Measurements from ENCODE around the gene PPP1R26. TPM values are rescaled to one million over a fixed set of nuclear protein-coding genes. Genes with fewer than 3 reads are reported as not detected.
A peak's percentile ranks its signal among the peaks of the same experiment; 100 is the strongest.
"Not testable (repeated sequence)": the region's sequence is repeated elsewhere in the genome, so short reads cannot be mapped to it uniquely, and the experiment has no call there.

PPP1R26 gene
- total RNA-seq, 2 experiments from 2014 or later: 2.9 to 4.7 TPM

DNA sequence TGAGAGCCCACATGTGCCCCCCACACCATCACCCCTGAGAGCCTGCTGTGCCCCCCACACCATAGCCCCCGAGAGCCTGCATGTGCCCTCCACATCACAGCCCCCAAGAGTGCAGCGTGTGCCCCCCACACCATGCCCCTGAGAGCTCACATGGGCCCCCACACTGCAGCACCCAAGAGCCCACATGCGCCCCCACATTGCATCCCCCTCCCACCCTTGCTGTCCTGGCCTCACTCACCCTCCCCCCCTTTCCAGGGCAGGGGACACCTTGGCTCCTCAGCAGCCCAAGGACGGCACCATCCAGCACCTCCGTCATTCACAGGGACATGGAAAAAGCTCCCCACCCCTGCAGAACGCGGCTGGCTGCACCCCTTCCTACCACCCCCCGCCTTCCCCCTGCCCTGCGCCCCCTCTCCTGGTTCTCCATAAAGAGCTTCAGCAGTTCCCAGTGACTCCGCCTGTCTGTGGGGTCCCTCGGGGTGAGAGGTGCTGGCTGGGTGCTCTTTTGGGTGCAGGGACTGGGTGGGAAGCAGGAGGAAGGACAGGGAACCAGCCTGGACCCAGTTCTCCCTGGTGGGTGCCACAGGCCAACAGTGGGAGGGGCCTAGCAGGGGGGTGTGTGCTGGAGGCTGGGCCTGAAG lies 46.6 kb downstream of the PPP1R26 start:
- Mint-ChIP-seq H3K4me3 (no peak overlapping the region), H3K36me3 (ENCODE audit: low read depth) (no peaks in the 10 kb centered on the region), H3K4me1 (peaks cover 16% of the 10 kb centered on the region), H3K9me3 (no peaks in the 10 kb centered on the region), H3K27ac (no peak overlapping the region), H3K27me3 (no peaks in the 10 kb centered on the region)
- ChIA-PET POLR2A (no interaction called here), CTCF (no interaction called here)
- DNase-seq: no peak

DNA sequence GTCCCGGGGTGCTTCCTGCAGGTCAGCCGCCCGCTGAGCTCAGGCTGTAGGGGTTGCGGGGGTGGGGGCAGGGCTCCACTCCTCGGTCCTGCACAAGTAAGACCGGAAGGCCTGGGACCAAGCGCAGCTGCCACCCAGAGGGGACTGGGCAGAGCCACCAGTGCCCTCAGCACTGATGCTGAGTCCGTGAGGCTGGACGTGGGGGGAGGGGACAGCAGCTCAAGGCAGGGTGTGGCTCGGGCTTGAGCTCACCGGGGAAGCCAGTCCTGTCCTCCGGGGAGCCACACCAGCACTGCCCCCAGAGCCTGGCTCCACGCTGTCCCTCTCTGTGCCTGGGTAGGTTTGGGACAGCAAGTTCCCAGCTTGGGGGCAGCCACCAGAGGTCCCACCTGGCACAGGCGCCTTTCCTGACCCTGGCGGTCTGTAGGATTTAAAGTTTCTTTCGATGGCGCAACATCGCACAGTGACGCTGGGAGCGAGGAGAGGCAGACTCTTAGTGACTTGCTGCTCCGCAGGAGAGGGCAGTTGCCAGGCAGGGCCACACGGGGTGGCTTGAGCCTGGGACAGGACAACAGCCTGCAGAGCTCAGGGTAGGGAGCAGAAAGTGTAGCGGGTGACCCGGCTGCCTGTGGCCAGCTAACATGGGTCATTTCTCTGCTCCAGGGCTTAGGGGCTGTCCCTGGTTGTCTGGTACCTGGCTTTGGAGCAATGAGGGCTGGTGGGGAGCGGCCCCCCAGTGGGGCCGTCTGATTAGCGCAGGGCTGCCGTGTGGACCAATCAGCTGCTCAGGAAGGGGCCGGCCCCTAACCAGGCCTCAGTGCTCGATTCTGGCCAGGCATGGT lies 47.4 kb downstream of the PPP1R26 start:
- no peaks in the 10 kb centered on the region for H3K36me3 Mint-ChIP-seq (ENCODE audit: low read depth)
- no peak for DNase-seq
- peaks cover 3% of the 10 kb centered on the region for H3K27me3 Mint-ChIP-seq
- CTCF ChIA-PET: no interaction called here
- no peaks in the 10 kb centered on the region for H3K9me3 Mint-ChIP-seq
- peaks cover 19% of the 10 kb centered on the region for H3K4me1 Mint-ChIP-seq
- H3K27ac Mint-ChIP-seq: no peak overlapping the region
- POLR2A ChIA-PET: no interaction called here
- H3K4me3 Mint-ChIP-seq: no peak overlapping the region

DNA sequence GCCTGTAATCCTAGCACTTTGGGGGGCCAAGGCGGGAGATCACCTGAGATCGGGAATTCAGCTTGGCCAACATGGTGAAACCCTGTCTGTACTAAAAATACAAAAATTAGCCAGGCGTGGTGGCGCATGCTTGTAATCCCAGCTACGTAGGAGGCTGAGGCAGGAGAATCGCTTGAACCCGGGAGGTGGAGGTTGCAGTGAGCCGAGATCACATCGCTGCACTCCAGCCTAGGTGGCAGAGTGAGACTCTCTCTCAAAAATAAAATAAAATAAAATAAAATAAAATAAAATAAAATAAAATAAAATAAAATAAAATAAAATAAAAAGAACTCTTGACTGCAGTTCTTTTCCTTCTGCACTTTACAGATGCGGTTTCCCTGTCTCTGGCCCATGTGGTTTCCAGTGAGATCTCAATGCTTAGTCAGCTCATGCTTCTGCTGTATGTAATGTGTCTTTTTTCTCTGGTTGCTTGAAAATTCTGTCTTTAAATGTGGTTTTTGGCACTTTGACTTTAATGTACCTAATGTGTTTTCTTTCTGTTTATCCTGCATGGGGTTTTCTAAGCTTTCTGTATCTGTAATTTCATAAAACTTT lies 49.4 kb downstream of the PPP1R26 start:
- POLR2A ChIA-PET, DNase-seq: not testable (repeated sequence)

DNA sequence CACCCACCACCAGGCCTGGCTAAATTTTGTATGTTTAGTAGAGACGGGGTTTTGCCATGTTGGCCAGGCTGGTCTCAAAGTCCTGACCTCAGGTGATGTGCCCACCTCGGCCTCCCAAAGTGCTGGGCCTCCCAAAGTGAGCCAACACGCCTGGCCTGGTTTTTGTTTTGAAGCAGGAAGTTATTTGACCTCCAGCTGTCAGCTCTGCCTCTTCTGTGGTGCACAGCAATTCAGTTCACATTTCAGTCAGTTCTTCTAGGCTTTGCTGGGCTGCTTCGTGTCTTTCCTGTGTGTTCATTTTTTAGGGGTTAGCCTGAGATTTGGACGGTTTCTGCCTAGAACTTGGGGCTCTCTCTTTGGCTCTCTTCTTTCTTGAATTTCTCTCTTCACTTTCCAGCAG lies 50.6 kb downstream of the PPP1R26 start:
- CTCF ChIA-PET: no interaction called here
- Mint-ChIP-seq H3K4me1 (peaks cover 19% of the 10 kb centered on the region), H3K4me3 (no peak overlapping the region), H3K27me3 (peaks cover 13% of the 10 kb centered on the region), H3K27ac (peak overlapping the region; percentile 22), H3K36me3 (ENCODE audit: low read depth) (no peaks in the 10 kb centered on the region), H3K9me3 (no peaks in the 10 kb centered on the region)
- DNase-seq: no peak
- POLR2A ChIA-PET: no interaction called here

More for the DNA sequence above, 49.4 kb downstream of the PPP1R26 start:
- H3K4me3 Mint-ChIP-seq; H3K36me3 Mint-ChIP-seq (ENCODE audit: low read depth); H3K9me3 Mint-ChIP-seq; H3K27me3 Mint-ChIP-seq; H3K27ac Mint-ChIP-seq: not testable (repeated sequence)
- CTCF ChIA-PET: interaction anchor here (0.9 kb wide), 1 partner anchor 24 kb away, joined by 3 read pairs; no protein-coding TSS in a partner anchor
- H3K4me1 Mint-ChIP-seq: peaks cover 19% of the 10 kb centered on the region

DNA sequence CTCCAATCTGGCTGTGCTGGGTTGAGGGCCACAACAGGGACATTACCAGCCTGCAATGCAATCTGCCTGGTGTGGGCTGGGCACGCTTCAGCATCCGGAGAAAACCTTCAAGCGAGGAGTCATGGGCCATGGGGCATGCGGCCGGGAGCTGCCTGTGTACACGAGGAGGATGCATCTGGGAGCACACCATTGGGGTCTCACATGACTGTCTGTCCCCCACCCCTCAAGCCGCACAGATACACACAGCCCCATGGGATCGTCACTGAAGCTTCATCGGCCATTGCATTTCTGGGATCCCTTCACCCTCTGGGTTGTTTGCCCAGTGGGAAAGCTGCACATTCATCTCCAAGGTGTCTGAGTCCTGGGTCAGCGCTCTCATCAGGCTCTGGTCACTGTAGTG lies 51.5 kb downstream of the PPP1R26 start:
- CTCF ChIA-PET: no interaction called here
- POLR2A ChIA-PET: no interaction called here
- peaks cover 20% of the 10 kb centered on the region for H3K4me1 Mint-ChIP-seq
- H3K36me3 Mint-ChIP-seq (ENCODE audit: low read depth): no peaks in the 10 kb centered on the region
- H3K27me3 Mint-ChIP-seq: peaks cover 15% of the 10 kb centered on the region
- H3K4me3 Mint-ChIP-seq: no peak overlapping the region
- no peak overlapping the region for H3K27ac Mint-ChIP-seq
- H3K9me3 Mint-ChIP-seq: no peaks in the 10 kb centered on the region
- DNase-seq: no peak

DNA sequence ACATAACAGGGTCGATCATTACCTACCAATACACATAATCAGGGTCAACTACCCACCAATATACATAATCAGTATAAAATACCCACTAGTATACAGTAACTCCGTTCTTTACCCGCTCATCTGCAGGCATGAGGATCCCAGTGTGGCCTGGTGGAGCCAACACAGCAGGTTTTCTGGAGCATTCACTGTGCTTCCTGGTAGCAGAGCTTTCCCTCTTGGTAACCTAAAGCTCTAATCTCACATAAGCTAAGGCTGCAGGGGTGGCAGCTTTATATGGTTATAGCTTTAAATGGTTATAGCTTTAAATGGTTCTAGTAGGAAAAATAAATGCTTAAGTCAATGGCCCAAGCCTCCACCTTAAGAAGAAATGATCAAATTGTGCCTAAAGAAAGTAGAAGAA lies 53.5 kb downstream of the PPP1R26 start:
- Mint-ChIP-seq H3K27me3 (peaks cover 29% of the 10 kb centered on the region), H3K27ac (no peak overlapping the region), H3K36me3 (ENCODE audit: low read depth) (no peaks in the 10 kb centered on the region), H3K9me3 (no peaks in the 10 kb centered on the region), H3K4me1 (peaks cover 23% of the 10 kb centered on the region), H3K4me3 (no peak overlapping the region)
- ChIA-PET POLR2A (no interaction called here), CTCF (no interaction called here)
- no peak for DNase-seq

DNA sequence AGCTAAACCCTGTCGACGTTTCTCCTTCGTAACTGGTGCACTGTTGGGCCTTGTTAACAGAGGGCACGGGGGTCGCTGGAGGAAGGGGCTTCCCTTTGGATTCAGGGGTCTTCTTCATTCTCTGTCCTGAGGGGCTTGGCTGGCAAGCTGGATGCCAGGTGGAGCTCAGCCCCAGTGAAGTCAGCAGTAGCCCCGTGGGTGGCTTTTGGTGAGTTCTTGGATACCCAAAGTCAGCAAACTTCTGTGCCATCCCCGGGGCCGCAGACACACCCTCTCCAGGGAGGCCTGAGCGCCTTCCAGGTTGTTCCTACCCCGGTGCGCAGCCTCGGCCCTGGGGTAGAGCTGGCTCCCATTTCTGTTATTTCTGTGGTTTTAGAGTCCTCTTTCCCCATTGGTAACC lies 54.1 kb downstream of the PPP1R26 start:
- DNase-seq: no peak
- Mint-ChIP-seq H3K4me3 (no peak overlapping the region), H3K36me3 (ENCODE audit: low read depth) (no peaks in the 10 kb centered on the region), H3K4me1 (peaks cover 21% of the 10 kb centered on the region), H3K27me3 (peaks cover 33% of the 10 kb centered on the region), H3K27ac (no peak overlapping the region), H3K9me3 (no peaks in the 10 kb centered on the region)
- ChIA-PET POLR2A (no interaction called here), CTCF (no interaction called here)

DNA sequence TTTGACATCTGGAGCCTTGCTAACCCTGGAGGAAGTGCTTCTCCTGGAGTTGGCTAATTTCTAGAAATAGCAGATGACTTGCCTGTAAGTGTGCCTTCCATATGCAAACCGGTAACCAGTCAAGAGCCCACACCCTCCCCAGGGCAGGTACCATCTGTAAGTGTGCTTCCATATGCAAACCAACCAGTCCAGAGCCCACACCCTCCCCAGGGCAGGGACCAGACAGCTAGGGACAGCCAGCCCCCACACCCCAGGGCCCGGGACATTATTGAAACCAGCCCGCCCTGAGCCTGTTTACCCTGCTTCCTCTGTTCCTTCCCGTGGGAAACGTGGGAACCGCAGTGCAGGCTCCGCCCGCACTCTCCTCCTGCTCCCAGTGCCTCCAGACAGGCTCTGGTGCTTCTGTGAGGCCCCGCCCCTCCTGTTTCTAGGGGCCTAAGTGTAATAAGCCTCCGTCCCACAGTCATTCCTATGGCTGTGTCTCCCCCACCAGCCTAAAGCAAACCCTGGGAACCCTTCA lies 54.7 kb downstream of the PPP1R26 start:
- Mint-ChIP-seq H3K27me3 (peaks cover 35% of the 10 kb centered on the region), H3K4me1 (peaks cover 18% of the 10 kb centered on the region)
- H3K36me3 Mint-ChIP-seq (ENCODE audit: low read depth); DNase-seq; H3K4me3 Mint-ChIP-seq; CTCF ChIA-PET; POLR2A ChIA-PET; H3K27ac Mint-ChIP-seq; H3K9me3 Mint-ChIP-seq: not testable (repeated sequence)

DNA sequence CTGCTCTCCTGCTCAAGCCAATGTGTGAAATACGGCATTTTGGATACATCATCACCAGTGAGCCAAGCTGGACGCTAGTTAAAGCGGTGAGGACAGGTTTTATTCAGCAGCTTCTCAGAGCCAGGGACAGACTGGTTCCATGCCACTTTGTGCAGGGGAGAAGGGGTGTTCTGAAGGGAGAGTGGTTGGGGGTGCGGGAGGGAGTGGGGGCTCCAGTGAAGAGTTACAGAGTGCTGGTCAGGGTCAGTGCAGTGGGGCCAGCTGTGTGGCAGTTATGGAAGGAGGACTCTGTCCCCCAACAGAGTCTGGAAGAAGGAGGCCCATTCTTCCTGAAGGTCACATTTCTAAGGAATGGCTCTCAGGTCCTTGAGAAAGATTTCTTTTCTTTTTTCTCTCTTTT lies 55.2 kb downstream of the PPP1R26 start:
- POLR2A ChIA-PET: not testable (repeated sequence)

DNA sequence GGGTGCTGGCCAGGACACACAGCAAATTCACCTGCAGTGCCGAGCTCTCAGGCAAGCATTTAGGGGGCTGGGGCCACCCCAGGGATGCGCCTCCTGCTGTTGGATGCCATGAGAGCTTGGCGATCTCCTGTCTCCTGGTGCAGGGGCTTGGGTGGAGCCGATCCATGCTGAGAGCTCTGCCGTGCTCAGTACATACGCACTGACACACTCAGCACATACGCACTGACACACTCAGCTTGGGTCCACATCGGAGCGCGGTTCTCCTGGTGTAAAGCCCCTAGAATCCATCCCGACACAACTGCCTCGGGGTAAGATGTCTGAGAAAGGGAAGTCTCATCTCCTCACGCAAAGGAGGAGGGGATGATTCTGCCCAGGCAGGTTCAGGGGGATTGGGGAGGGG lies 56.0 kb downstream of the PPP1R26 start:
- H3K27ac Mint-ChIP-seq; DNase-seq; CTCF ChIA-PET; H3K4me1 Mint-ChIP-seq; H3K4me3 Mint-ChIP-seq; POLR2A ChIA-PET; H3K36me3 Mint-ChIP-seq (ENCODE audit: low read depth); H3K9me3 Mint-ChIP-seq: not testable (repeated sequence)
- H3K27me3 Mint-ChIP-seq: peaks cover 43% of the 10 kb centered on the region

More for the DNA sequence above, 55.2 kb downstream of the PPP1R26 start:
- H3K27ac Mint-ChIP-seq; CTCF ChIA-PET; H3K4me3 Mint-ChIP-seq; DNase-seq; H3K36me3 Mint-ChIP-seq (ENCODE audit: low read depth); H3K9me3 Mint-ChIP-seq: not testable (repeated sequence)
- peaks cover 39% of the 10 kb centered on the region for H3K27me3 Mint-ChIP-seq
- H3K4me1 Mint-ChIP-seq: peaks cover 13% of the 10 kb centered on the region

DNA sequence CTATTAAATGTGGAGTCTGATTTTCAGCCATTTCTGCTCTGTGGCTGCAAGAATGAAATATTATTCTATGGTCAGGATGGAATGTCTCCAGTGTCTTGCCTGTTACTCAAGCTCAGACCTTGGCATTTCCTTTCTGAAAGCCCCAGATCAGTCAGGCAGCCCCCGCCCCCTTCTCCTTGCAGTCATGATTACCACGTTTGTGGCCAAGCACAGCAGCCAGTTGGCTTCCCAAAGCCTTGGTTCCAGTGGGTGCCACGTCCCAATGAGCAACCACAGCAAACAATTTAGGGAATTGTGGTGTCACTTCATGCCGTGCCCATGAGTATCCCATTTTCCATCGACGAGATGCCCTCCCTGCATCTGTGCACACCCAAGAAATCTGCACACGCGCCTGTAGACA lies 56.6 kb downstream of the PPP1R26 start:
- ChIA-PET CTCF (no interaction called here), POLR2A (no interaction called here)
- Mint-ChIP-seq H3K27me3 (peaks cover 43% of the 10 kb centered on the region), H3K4me3 (no peak overlapping the region), H3K9me3 (no peaks in the 10 kb centered on the region), H3K27ac (no peak overlapping the region), H3K4me1 (peaks cover 6% of the 10 kb centered on the region), H3K36me3 (ENCODE audit: low read depth) (no peaks in the 10 kb centered on the region)
- no peak for DNase-seq

Measured in activated CD4-positive, alpha-beta memory T cell treated with anti-CD3 and anti-CD28 coated beads, Interleukin-2, amount 10 ng/mL, durations not matched to agents 7 days and 5 days (primary cell).